Neural cell (in vitro differentiated cells): Measurements from ENCODE around the gene ATG7. TPM values are rescaled to one million over a fixed set of nuclear protein-coding genes. Genes with fewer than 3 reads are reported as not detected.

Experiments
- H2AFZ ChIP-seq: fragments of 200-600, 300-800 bp; sonication (generic), shearing (Covaris generic); 2 replicates; pipeline ENCODE4 v1.6.0; 2014; ENCODE audit warnings: low read depth, mild to moderate bottlenecking, antibody characterized with exemption, low read length, moderate library complexity
- H3F3A ChIP-seq: fragments of 200-600 bp; shearing (Covaris generic); 2 replicates; pipeline ENCODE4 v1.6.1; 2016; ENCODE audit warnings: mild to moderate bottlenecking, moderate library complexity, mixed read lengths, antibody characterized with exemption, low read length; ENCODE audit not compliant: insufficient read depth, poor library complexity, severe bottlenecking
- H3K27ac ChIP-seq: fragments of 200-600, 300-800 bp; sonication (generic), shearing (Covaris generic); 2 replicates; pipeline ENCODE4 v1.5.1; 2014; ENCODE audit warnings: mild to moderate bottlenecking, low read length, moderate library complexity
- H3K27me3 ChIP-seq: fragments of 300-800, 200-600 bp; sonication (generic), shearing (Covaris generic); 2 replicates; pipeline ENCODE4 v1.6.0; 2014; ENCODE audit warnings: mild to moderate bottlenecking, low read depth, low read length, moderate library complexity; ENCODE audit not compliant: insufficient read depth
- H3K36me3 ChIP-seq: fragments of 300-800, 200-600 bp; sonication (generic), shearing (Covaris generic); 2 replicates; pipeline ENCODE4 v1.5.1; 2014; ENCODE audit warnings: mild to moderate bottlenecking, antibody characterized with exemption, low read length, moderate library complexity; ENCODE audit not compliant: insufficient read depth
- H3K4me2 ChIP-seq: fragments of 300-800, 200-600 bp; sonication (generic), shearing (Covaris generic); 2 replicates; pipeline ENCODE4 v1.6.0; 2014; ENCODE audit warnings: mild to moderate bottlenecking, low read length
- H3K4me3 ChIP-seq: fragments of 300-800, 200-600 bp; sonication (generic), shearing (Covaris generic); 2 replicates; pipeline ENCODE4 v1.5.1; 2014; ENCODE audit warnings: mild to moderate bottlenecking, low read length, moderate library complexity
- H3K79me2 ChIP-seq: fragments of 200-600 bp; shearing (Covaris generic); replicated peaks from 2 replicates; pipeline ENCODE4 v1.6.0; 2014; ENCODE audit warnings: mild to moderate bottlenecking, low read length, moderate library complexity; ENCODE audit not compliant: insufficient read depth
- H3K9ac ChIP-seq: fragments of 300-800, 200-600 bp; sonication (generic), shearing (Covaris generic); 2 replicates; pipeline ENCODE4 v1.6.1; 2016; ENCODE audit warnings: mild to moderate bottlenecking, low read length, mixed read lengths
- H3K9me2 ChIP-seq: fragments of 200-600 bp; shearing (Covaris generic); 2 replicates; pipeline ENCODE4 v1.6.1; 2016; ENCODE audit warnings: mild to moderate bottlenecking, low read length, mixed read lengths; ENCODE audit not compliant: insufficient read depth
- H3K9me3 ChIP-seq: fragments of 200-600, 300-800 bp; sonication (generic), shearing (Covaris generic); 2 replicates; pipeline ENCODE4 v1.6.1; 2016; ENCODE audit warnings: mild to moderate bottlenecking, mixed run types, low read length, moderate library complexity, mixed read lengths
- H4K20me1 ChIP-seq: fragments of 200-600 bp; shearing (Covaris generic); 2 replicates; pipeline ENCODE4 v1.6.1; 2016; ENCODE audit warnings: mild to moderate bottlenecking, mixed run types; ENCODE audit not compliant: insufficient read depth
- EP300 ChIP-seq: fragments of 450-650 bp; conservative IDR thresholded peaks from 2 replicates; pipeline ENCODE4 v1.6.1; 2014; ENCODE audit warnings: antibody characterized with exemption, mild to moderate bottlenecking, moderate library complexity; ENCODE audit not compliant: poor library complexity, severe bottlenecking
- EZH2 ChIP-seq: fragments of 200-600, 300-800 bp; shearing (Covaris generic), sonication (generic); IDR thresholded peaks from 2 replicates; pipeline ENCODE4 v1.6.1; 2014; ENCODE audit warnings: antibody characterized with exemption, low read length, borderline replicate concordance, mild to moderate bottlenecking; ENCODE audit not compliant: insufficient read depth, poor library complexity, severe bottlenecking
- MXI1 ChIP-seq: fragments of 450-650 bp; conservative IDR thresholded peaks from 2 replicates; pipeline ENCODE4 v1.6.1; 2014; ENCODE audit warnings: antibody characterized with exemption, mild to moderate bottlenecking; ENCODE audit not compliant: poor library complexity, severe bottlenecking
- POLR2AphosphoS5 ChIP-seq: IDR thresholded peaks from 2 replicates; pipeline ENCODE4 v1.6.1; 2012
- RAD21 ChIP-seq: fragments of 450-650 bp; conservative IDR thresholded peaks from 2 replicates; pipeline ENCODE4 v1.6.1; 2014; ENCODE audit warnings: antibody characterized with exemption, mild to moderate bottlenecking, moderate library complexity
- REST ChIP-seq: IDR thresholded peaks from 2 replicates; pipeline ENCODE4 v1.6.1; 2012; ENCODE audit warnings: borderline replicate concordance
- SMC3 ChIP-seq: fragments of 450-650 bp; conservative IDR thresholded peaks from 2 replicates; pipeline ENCODE4 v1.6.1; 2014; ENCODE audit warnings: antibody characterized with exemption, mild to moderate bottlenecking, moderate library complexity; ENCODE audit not compliant: poor library complexity
- TAF1 ChIP-seq: IDR thresholded peaks from 2 replicates; pipeline ENCODE4 v1.6.1; 2012; ENCODE audit warnings: low read depth
- polyA plus RNA-seq: library from polyadenylated mRNA; depleted of rRNA; stranded (reverse); fragments of >200 nt; gene quantifications from 2 replicates; pipeline ENCODE4 v1.2.3, GENCODE V29; 2014
- TF ChIP-seq, protein P1 (sequence below): fragments of 450-650 bp; IDR thresholded peaks from 2 replicates; pipeline ENCODE4 v1.5.1; 2014; ENCODE audit warnings: antibody characterized with exemption, mild to moderate bottlenecking, moderate library complexity; ENCODE audit not compliant: poor library complexity, severe bottlenecking

ATG7 gene
- polyA plus RNA-seq, 1 donor from 2014 or later: 28.8 TPM

DNA sequence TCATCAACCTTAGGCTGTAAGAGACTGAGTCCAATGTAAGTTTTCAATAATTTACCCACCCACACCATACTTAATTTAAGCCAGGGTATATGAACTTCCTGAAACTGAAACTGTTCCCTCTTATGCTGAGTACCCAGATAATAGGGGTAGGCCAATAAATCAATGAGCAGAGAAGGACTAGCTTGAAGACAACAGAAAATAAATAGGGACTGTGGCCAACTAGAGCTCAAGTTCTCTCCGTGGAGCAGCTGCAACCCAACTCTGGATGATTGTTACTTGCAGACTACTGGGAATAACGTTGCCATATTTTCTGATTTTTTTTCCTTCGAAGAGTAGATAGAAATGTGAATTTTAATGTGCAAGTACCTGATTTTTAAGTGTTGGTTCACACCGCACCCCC lies 128.0 kb downstream of the ATG7 start:
- no peaks in the 10 kb centered on the region for H3F3A ChIP-seq
- H2AFZ ChIP-seq: no peak overlapping the region
- no peak for TF ChIP-seq SMC3
- TF ChIP-seq EP300: no peak
- TF ChIP-seq REST: no peak
- TF ChIP-seq RAD21: no peak
- TF ChIP-seq EZH2: no peak
- no peak for TF ChIP-seq MXI1
- TF ChIP-seq TAF1: no peak
- TF ChIP-seq, protein P1, sequence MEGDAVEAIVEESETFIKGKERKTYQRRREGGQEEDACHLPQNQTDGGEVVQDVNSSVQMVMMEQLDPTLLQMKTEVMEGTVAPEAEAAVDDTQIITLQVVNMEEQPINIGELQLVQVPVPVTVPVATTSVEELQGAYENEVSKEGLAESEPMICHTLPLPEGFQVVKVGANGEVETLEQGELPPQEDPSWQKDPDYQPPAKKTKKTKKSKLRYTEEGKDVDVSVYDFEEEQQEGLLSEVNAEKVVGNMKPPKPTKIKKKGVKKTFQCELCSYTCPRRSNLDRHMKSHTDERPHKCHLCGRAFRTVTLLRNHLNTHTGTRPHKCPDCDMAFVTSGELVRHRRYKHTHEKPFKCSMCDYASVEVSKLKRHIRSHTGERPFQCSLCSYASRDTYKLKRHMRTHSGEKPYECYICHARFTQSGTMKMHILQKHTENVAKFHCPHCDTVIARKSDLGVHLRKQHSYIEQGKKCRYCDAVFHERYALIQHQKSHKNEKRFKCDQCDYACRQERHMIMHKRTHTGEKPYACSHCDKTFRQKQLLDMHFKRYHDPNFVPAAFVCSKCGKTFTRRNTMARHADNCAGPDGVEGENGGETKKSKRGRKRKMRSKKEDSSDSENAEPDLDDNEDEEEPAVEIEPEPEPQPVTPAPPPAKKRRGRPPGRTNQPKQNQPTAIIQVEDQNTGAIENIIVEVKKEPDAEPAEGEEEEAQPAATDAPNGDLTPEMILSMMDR: no peak
- TF ChIP-seq POLR2AphosphoS5: no peak
- no peaks in the 10 kb centered on the region for H4K20me1 ChIP-seq
- H3K9me3 ChIP-seq: no peaks in the 10 kb centered on the region
- H3K9ac ChIP-seq: no peak overlapping the region
- no peaks in the 10 kb centered on the region for H3K9me2 ChIP-seq
- H3K4me2 ChIP-seq: no peak overlapping the region
- no peaks in the 10 kb centered on the region for H3K27me3 ChIP-seq
- no peaks in the 10 kb centered on the region for H3K36me3 ChIP-seq
- H3K79me2 ChIP-seq: no peaks in the 10 kb centered on the region
- no peak overlapping the region for H3K27ac ChIP-seq
- H3K4me3 ChIP-seq: no peak overlapping the region

- Histone ChIP-seq H3K9me2 (no peaks in the 10 kb centered on the region), H3K4me3 (no peak overlapping the region), H3K9ac (no peak overlapping the region), H4K20me1 (no peaks in the 10 kb centered on the region), H3K4me2 (no peak overlapping the region), H3F3A (no peaks in the 10 kb centered on the region), H3K79me2 (no peaks in the 10 kb centered on the region), H3K9me3 (no peaks in the 10 kb centered on the region), H3K27ac (no peak overlapping the region), H3K36me3 (no peaks in the 10 kb centered on the region), H2AFZ (no peak overlapping the region), H3K27me3 (no peaks in the 10 kb centered on the region)
- no peak for TF ChIP-seq MXI1
- no peak for TF ChIP-seq EP300
- no peak for TF ChIP-seq POLR2AphosphoS5
- TF ChIP-seq, protein P1: no peak
- no peak for TF ChIP-seq REST
- no peak for TF ChIP-seq TAF1
- no peak for TF ChIP-seq EZH2
- TF ChIP-seq SMC3: no peak
- no peak for TF ChIP-seq RAD21
These were observed 129.2 kb downstream of the ATG7 start for GRCh38 chr3:11401434-11401833.
